GM12878 (cell line): ENCODE results near the gene FAM193B. TPM values are rescaled to one million over a fixed set of nuclear protein-coding genes. Genes with fewer than 3 reads are reported as not detected.
A peak's percentile ranks its signal among the peaks of the same experiment; 100 is the strongest.

Source experiments
- CTCF ChIP-seq, 3 experiments: IDR thresholded peaks in 2 of 3; conservative IDR thresholded peaks in 1 of 3; 2 replicates each; pipeline ENCODE4 v1.5.1; 2011; ENCODE audit warnings: low read depth in 3 of 3, low read length in 3 of 3, mild to moderate bottlenecking in 3 of 3, control low read depth in 2 of 3, moderate library complexity in 2 of 3, inconsistent platforms in 1 of 3, mixed read lengths in 1 of 3; ENCODE audit not compliant: control insufficient read depth in 2 of 3, insufficient read depth in 1 of 3; ENCODE audit errors: extremely low read depth in 1 of 3
- NFYB ChIP-seq: IDR thresholded peaks from 2 replicates; pipeline ENCODE4 v1.6.1; 2011; ENCODE audit warnings: low read depth, mild to moderate bottlenecking, low read length, improper control_type of control experiment, moderate library complexity; ENCODE audit not compliant: insufficient read depth
- ZNF622 ChIP-seq: fragments of 450-650 bp; IDR thresholded peaks from 2 replicates; pipeline ENCODE4 v1.6.1; 2017; ENCODE audit warnings: mild to moderate bottlenecking, inconsistent platforms
- ZNF687 ChIP-seq: fragments of 450-650 bp; IDR thresholded peaks from 2 replicates; pipeline ENCODE4 v1.6.1; 2017; ENCODE audit warnings: mild to moderate bottlenecking, moderate library complexity
- polyA plus RNA-seq, 11 experiments: library from polyadenylated mRNA; depleted of rRNA in 4 of 11; unstranded in 6 of 11; stranded (reverse) in 5 of 11; fragments of >200 nt; fragmentation: Nextera tagmentation in 4 of 11; fragmentation: Illumina TruSeq in 1 of 11; extraction: Ambion mirVana in 4 of 11; extraction: Trizol in 1 of 11; gene quantifications; 1 replicate in 1 of 11; 2 replicates in 10 of 11; pipeline versions ENCODE4 v1.2.1 to v1.2.3, GENCODE V29; 2011 to 2016; ENCODE audit warnings: inconsistent platforms in 2 of 11, missing spikeins in 2 of 11, low read depth in 1 of 11
- total RNA-seq, 4 experiments: library from RNA; depleted of rRNA in 3 of 4; stranded (reverse); fragments of >200 nt in 3 of 4; fragmentation: Illumina TruSeq in 1 of 4; extraction: Trizol in 1 of 4; gene quantifications; 2 replicates each; pipeline versions ENCODE4 v1.2.1 to v1.2.3, GENCODE V29; 2013 to 2021

The FAM193B gene
- total and polyA plus RNA-seq, 10 of the 15 experiments (the other 5 are each of a cell fraction or from before 2014, with no cell fraction given): 3.3 to 47.0 (median 25.1) TPM

- no peak for TF ChIP-seq NFYB
- 0 out of 2 replicates have a peak, but pooled peaks have one; percentile 8 for TF ChIP-seq ZNF687
- no peak for TF ChIP-seq ZNF622
- TF ChIP-seq CTCF (IDR thresholded peaks at IDR 0.05 in 2 of 3, conservative IDR thresholded peaks at IDR 0.05 in 1 of 3; ENCODE audit: control insufficient read depth in 2 of 3, extremely low read depth in 1 of 3, insufficient read depth in 1 of 3, low read depth in 3 of 3, low read length in 3 of 3): peak in 2 of 3 experiments; percentile 16 to 35; a peak in 1 of 6 replicates
Observed at GRCh38 chr5:177507596-177508220, 46.7 kb downstream of the FAM193B start (continued).
